Ovary (tissue), 3 donors: ENCODE data around the gene SLC26A4.

Experiments used
- EP300 ChIP-seq: sonication (generic); formaldehyde crosslinking; IDR thresholded peaks from one replicate; pipeline ENCODE4 v1.6.1; 2017; ENCODE audit warnings: antibody characterized with exemption
- POLR2A ChIP-seq: fragments of 450-650 bp; IDR thresholded peaks from one replicate; pipeline ENCODE4 v1.6.1; 2017; ENCODE audit warnings: antibody characterized with exemption, mild to moderate bottlenecking, moderate library complexity
- TF ChIP-seq, protein P1 (sequence below), 3 donors: fragments of 450-650 bp in 2 of 3; fragments of 200-600 bp in 1 of 3; IDR thresholded peaks; one replicate each; pipeline versions ENCODE4 v1.5.1 to v1.8.0; 2016 to 2022; ENCODE audit warnings: antibody characterized with exemption in 3 of 3, mild to moderate bottlenecking in 1 of 3
- donor health status: DM: no; HTN: no; CAD: no.

DNA sequence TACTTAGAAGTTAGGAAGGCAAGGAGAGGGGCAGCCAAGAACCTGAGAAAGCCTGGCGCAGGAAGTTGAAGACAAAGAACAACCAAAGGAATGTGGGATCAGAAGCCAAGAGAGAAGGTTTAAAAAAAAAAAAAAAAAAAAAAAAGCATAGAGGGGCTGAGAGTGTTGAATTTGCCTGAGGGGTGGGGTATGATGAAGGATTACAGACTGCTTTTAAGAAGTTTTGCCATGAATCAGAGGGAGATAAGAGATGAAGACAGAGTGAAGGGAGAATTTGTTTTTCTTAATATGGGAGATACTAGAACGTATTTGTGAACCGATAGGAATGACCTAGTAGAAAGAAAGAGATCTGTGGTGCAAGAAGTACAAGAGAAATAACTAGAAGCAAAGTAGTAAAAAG, 6.7 kb downstream of the SLC26A4 start:
- TF ChIP-seq, protein P1, sequence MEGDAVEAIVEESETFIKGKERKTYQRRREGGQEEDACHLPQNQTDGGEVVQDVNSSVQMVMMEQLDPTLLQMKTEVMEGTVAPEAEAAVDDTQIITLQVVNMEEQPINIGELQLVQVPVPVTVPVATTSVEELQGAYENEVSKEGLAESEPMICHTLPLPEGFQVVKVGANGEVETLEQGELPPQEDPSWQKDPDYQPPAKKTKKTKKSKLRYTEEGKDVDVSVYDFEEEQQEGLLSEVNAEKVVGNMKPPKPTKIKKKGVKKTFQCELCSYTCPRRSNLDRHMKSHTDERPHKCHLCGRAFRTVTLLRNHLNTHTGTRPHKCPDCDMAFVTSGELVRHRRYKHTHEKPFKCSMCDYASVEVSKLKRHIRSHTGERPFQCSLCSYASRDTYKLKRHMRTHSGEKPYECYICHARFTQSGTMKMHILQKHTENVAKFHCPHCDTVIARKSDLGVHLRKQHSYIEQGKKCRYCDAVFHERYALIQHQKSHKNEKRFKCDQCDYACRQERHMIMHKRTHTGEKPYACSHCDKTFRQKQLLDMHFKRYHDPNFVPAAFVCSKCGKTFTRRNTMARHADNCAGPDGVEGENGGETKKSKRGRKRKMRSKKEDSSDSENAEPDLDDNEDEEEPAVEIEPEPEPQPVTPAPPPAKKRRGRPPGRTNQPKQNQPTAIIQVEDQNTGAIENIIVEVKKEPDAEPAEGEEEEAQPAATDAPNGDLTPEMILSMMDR (IDR thresholded peaks at IDR 0.05), result no peak
- TF ChIP-seq POLR2A (no peak), EP300 (no peak)
